DND-41 (cell line): ENCODE data around the gene AKR7A3.

Experiments
- EZH2 ChIP-seq: IDR thresholded peaks from 3 replicates; pipeline ENCODE4 v1.6.1; 2012; ENCODE audit warnings: borderline replicate concordance, low read depth, mild to moderate bottlenecking, moderate library complexity, low read length, inconsistent platforms; ENCODE audit not compliant: severe bottlenecking
- TF ChIP-seq, protein P1 (sequence below): IDR thresholded peaks from 2 replicates; pipeline ENCODE4 v1.5.1; 2012; ENCODE audit warnings: borderline replicate concordance, low read length, moderate library complexity, mild to moderate bottlenecking; ENCODE audit not compliant: poor library complexity, severe bottlenecking; ENCODE audit errors: extremely low read depth

DNA sequence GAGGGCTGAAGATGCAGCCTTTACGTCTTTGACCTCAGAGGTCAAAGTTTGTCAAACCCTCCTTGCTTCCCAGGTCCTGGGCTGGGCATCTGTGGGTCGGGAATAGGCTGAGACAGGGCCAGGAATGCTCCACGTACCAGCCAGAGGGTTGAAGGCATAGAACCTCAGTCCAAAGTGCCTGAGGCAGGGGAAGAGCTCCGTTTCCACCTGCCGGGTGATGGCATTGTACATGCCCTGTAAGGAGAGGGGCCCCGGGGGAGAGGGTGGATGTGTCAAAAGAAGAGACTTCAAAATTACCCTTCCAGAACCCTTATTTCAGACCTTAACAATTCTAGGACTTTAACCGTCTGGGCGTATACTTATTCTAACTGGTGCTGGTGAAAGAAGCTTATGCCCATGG, 3.7 kb downstream of the AKR7A3 start:
- TF ChIP-seq, protein P1, sequence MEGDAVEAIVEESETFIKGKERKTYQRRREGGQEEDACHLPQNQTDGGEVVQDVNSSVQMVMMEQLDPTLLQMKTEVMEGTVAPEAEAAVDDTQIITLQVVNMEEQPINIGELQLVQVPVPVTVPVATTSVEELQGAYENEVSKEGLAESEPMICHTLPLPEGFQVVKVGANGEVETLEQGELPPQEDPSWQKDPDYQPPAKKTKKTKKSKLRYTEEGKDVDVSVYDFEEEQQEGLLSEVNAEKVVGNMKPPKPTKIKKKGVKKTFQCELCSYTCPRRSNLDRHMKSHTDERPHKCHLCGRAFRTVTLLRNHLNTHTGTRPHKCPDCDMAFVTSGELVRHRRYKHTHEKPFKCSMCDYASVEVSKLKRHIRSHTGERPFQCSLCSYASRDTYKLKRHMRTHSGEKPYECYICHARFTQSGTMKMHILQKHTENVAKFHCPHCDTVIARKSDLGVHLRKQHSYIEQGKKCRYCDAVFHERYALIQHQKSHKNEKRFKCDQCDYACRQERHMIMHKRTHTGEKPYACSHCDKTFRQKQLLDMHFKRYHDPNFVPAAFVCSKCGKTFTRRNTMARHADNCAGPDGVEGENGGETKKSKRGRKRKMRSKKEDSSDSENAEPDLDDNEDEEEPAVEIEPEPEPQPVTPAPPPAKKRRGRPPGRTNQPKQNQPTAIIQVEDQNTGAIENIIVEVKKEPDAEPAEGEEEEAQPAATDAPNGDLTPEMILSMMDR: no peak
- TF ChIP-seq EZH2: no peak
